GM18861 (cell line): ENCODE data around the gene AHSG.
"Not testable (repeated sequence)": the region's sequence is repeated elsewhere in the genome, so short reads cannot be mapped to it uniquely, and the experiment has no call there.

Experiments
- ATAC-seq: cut with Tn5 transposase; IDR thresholded peaks from one replicate; pipeline ENCODE4 v1.9.1; 2021; ENCODE audit not compliant: unreplicated experiment

Gene AHSG

DNA sequence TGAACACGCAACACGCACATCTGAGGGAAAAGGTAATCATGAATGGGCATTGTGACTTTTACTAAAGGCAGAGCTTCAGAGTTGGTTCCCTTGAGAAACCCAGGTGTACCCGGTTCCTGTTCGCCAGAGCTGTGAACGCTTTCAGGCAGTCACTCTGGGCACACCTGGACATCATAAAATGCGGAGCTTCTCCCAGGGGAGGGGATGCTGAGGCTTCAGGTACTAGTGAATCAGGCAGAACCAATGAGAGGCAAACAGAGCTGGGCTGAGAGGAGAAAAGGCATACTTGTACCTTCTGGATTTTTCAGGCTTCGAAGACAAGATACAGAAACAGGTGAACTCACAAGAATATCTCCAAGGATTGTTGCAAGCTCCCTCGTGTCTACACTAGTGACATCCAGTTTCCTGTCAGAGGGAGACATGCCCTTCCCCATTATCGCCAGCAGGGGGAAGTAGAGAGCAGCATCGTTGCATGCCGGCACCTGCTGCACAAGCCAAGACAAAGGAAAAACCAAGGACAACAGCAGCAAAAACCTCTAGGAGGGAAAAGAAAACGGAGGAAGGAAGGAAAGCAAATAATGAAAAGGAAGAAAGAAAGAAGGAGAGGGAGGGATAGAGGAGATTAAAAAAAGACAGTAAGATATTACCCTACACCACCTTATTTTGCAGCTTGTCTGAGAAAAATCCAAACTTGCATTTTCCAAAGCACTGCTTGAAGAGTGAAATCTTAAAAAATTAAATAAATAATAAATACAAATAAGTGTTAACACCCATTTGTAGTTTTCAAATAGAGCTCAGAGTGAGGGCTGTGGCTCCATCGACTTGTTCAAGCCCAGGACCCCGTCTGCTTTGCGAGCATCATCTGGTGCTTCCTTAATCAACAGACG, 2.0 kb downstream of the AHSG start:
- ATAC-seq: no peak

DNA sequence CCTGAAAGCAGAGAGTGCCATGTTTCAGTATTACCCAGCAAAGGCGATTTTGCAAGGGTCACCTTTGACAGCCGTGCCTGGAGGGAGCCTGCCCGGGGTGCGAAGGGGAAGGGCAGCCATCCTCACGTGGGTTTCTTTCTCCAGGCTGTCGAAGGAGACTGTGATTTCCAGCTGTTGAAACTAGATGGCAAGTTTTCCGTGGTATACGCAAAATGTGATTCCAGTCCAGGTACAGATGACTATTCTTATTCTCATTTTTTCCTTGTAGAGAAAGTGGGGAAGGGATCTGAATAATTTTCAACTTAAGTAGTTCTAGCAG, 3.4 kb downstream of the AHSG start:
- ATAC-seq: no peak

DNA sequence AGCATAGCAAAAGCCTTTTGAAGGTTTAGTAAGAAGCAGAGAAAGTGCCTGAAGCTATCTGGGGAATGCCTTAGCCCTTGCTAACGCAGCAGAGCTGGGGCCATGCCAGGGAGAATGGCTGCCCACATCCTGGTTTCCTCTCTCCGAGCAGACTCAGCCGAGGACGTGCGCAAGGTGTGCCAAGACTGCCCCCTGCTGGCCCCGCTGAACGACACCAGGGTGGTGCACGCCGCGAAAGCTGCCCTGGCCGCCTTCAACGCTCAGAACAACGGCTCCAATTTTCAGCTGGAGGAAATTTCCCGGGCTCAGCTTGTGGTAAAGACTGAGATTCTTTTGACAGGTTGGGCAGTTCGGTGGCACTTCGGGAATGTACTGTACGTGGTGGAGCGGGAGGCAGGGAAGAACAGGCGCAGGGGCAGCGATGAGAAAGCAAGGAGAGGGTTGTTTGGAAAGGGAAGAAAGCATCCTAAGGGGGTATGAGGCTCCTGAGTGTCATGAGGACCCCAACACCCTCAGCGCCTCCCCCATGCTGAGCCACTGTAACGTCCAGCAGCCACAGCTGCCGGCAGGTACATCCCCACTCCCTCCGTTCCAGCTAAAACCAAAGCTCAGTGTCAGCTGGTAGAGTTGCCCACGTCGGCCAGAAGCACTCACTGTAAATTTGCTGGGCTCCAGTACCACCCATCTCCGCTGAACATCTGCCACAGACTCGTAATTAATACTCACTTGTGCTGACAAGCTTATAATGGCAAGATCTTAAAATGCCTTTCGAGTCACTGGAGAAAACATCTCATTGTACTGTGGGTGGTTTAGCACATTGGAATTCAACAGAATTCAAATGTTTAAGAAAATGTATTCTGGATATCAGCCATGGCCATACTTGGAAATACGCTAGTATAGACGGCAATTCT, 4.4 kb downstream of the AHSG start:
- peak; percentile 69 for ATAC-seq

DNA sequence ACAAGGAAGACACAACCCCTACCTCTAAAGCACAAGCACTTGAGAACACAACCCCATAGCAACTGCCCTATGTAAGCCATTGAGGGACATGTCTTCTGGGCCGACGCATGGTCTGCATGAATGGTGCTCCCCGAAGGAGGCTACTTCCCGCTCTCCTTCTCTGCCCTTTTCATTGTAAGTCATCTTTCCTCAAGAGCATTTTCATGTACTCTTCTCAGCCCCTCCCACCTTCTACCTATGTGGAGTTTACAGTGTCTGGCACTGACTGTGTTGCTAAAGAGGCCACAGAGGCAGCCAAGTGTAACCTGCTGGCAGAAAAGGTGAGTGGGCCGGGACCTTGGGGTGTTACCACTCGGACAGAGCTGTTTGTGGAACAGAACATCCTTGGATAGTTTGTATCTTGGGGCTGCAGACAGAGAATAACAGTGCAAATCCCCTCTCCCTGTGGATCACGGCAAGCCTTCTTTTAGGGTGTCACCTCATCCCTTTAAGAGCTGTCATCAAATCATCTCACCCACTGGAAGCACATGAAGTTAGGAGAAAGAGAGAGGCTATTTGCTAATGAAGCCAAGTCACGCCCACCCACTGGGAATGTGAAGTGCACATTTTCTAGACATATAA, 5.6 kb downstream of the AHSG start:
- ATAC-seq: no peak

DNA sequence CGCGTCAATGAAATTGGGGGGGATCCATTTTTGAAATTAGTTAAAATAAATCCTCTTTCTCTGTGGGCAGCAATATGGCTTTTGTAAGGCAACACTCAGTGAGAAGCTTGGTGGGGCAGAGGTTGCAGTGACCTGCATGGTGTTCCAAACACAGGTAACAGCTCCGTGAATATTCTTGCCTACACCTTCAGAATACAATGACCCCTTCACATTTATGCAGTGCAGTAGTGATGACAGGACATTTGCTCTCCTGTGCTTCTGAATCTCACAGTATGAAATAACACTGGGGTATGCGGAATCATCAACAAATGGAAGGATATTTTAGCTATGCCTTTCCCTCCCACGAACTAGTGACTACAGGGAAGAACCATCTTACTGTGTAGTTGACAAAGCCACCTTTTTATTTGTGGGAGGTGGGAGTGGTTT, 6.9 kb downstream of the AHSG start:
- no peak for ATAC-seq

DNA sequence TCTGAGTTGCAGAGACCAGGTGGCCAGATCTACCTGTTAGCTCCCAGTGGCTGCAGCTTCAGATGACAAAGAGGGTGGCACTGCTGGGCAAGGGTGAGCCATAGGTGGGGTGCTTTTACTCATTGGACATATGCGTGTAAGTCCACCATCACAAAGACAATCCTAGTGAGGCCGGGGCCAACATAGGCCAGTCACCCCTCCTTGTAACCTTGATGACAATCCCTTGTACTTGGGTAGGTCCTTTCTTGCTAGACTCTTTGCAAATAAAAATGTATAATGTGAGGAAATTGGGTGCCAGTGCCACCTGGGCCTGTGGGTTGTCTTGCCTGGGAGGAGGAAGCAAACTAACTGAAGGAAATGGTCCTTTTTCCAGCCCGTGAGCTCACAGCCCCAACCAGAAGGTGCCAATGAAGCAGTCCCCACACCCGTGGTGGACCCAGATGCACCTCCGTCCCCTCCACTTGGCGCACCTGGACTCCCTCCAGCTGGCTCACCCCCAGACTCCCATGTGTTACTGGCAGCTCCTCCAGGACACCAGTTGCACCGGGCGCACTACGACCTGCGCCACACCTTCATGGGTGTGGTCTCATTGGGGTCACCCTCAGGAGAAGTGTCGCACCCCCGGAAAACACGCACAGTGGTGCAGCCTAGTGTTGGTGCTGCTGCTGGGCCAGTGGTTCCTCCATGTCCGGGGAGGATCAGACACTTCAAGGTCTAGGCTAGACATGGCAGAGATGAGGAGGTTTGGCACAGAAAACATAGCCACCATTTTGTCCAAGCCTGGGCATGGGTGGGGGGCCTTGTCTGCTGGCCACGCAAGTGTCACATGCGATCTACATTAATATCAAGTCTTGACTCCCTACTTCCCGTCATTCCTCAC, 7.6 kb downstream of the AHSG start:
- no peak for ATAC-seq

DNA sequence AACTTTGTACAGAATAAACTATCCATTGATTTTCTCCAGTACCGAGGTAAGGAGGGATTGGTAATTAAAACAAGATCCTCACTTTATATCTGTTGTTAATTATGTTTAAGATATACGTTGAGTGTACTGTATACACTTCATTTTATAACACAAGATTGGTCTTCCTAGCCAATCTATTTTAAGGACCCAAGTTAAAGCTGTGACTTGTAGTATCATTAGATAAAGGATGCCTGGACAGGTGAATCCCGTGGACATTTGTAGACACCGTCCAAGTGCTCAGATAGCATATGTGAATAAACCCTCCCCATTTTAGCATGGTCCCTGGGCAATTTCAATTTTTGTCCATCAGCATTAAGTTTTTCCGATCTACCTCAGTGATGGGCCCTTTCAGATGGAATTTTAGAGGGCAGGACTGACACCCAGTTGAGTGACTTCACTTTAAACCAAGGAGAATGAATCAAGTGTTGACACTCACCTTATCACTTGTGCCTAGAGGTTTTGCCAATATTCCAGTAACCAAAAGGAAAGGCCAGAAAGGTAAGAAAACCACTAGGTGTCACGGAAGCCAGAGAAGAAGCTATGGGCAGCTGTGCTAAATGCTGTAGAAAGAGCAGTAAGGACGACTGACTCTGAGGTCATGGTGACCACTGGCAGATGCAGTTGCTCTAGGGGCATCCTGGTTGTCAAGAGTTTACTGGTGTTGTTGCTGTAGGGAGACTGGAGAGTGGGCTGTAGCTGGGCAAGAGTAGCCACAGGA, 9.2 kb downstream of the AHSG start:
- no peak for ATAC-seq

DNA sequence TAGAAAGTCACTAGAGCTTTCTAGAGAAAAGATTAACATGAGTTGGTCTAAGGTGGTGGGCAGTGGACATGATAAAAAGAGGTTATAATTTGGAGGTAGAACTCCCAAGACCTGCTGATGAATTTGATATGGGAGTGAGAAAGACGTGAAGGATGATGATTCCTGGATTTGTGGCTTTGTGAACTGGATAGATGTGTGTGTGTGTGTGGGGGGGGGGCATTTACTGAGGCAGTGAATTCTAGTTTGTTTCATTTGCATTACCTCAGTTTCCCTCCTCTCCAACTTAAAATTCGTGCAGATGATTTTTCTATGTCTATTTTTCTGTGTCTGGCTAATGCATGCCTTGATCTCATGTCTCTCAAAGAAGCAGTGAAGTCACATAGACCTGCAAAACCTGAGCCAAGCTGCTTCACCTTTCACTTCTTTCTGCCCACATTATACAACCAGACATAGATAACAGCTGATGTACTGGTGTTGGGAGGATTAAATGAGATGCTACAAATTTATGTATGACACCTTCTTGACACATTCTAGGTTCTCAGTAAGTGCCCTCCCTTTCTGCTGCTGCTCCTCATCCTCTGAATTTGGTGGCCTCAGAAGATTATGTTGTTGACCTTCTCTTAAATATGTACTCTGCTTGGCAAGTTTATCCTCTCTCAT, 9.9 kb downstream of the AHSG start:
- no peak for ATAC-seq

DNA sequence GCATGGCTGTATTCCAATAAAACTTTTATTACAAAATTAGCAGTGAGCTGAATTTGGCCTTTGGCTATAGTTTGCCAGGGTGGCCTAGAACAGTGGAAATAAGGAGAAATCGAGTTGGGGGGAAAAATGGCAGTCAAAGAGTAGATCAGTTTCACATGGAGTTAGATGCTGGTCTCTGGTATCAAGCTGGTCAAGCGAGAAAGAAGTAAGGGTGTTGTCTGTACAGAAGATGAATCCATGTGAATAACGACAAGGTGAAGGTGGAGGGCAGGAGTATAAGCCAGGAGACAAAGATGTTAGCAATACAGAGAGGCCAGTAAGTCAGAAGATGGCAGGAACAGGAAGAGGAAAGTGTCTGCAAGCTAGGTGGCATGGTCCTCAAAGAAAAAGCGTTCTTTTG, 11.7 kb downstream of the AHSG start:
- no peak for ATAC-seq

DNA sequence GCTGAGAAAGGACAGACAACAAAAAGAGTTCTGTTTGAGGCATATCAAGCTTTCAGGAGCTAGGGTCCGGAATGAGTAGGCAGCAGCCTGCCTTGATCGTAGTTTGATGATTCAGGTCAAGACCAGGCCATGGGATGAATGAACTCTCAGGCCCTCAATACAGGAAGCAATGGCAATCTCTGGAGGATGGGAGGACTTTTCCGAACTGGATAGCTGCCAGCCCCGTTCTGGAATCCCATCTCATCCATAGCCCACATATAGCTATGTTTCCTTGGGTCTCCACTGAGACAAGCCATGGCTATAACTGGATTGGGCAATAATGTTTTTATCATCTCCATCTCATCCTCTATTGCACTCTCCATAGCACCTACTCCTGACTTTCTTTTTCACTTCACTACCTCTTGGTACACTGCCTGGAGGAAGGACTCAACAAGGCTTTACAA, 12.8 kb downstream of the AHSG start:
- no peak for ATAC-seq

DNA sequence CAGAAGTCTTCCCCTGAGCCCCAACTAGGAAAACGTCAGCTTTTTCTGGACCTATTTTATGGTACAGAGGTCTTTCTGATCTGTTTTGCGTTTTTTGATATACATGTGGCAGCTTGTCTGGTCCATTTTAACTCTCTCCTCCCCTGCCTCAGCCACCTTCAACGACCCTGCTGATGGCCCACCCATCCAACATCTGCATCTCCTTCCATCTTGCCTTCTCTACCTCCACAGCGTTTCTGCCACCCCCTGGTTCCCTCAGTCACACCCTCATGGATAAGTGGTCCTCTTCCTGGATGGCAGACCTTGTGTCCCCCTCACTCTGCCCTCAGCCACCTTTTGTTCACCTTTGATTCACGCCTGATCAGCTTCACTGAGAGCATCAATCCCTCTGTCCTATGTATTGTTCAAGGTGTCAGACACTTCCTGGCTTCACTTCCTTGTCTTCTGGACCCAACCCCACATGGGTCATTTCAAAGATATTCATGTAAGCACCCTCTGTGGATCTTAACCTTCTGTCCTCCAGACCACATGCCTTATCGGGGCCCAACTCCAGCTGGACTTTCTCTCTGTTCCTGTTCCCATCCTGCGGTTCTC, 13.5 kb downstream of the AHSG start:
- no peak for ATAC-seq

DNA sequence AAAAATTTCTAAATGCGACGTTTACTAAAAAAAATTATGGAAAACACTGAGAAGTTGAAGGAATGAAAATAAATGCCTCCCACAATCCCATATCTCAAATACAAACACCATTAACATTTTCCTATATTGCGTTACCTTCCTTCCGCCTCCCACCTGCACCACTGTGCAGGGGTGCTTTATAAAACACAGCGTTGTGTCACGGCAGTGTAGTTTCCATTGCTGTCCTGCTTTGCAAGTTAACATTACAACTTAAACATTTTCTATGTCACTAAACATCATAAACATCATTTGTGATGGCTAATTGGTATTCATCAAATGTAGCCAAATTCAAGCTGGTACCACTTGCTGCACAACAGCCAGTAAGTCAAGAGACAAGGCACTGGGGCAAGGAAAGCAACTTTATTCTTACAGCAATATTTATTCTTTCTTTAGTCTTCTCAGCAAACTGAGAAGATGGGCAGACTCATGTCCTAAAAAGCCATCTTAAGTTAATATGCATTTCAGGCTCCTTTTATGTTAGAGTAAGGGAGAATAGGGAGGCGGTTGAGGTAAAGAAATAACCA, 15.1 kb downstream of the AHSG start:
- no peak for ATAC-seq

DNA sequence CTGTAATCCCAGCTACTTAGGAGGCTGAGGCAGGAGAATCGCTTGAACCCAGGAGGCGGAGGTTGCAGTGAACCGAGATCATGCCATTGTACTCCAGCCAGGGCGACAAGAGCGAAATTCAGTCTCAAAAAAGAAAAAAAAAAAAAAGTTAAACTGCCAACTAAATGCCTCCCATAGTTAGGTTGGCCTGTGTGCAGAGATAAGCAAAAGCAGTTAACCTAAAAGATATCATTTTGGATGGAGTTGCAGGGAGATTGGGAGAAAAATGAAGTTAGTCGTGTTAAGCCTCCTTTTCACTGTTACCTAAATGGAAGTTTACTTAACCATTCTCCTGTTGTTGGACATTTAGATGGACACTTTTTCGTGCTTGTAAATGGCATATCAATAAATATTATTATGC, 15.9 kb downstream of the AHSG start:
- ATAC-seq: no peak

DNA sequence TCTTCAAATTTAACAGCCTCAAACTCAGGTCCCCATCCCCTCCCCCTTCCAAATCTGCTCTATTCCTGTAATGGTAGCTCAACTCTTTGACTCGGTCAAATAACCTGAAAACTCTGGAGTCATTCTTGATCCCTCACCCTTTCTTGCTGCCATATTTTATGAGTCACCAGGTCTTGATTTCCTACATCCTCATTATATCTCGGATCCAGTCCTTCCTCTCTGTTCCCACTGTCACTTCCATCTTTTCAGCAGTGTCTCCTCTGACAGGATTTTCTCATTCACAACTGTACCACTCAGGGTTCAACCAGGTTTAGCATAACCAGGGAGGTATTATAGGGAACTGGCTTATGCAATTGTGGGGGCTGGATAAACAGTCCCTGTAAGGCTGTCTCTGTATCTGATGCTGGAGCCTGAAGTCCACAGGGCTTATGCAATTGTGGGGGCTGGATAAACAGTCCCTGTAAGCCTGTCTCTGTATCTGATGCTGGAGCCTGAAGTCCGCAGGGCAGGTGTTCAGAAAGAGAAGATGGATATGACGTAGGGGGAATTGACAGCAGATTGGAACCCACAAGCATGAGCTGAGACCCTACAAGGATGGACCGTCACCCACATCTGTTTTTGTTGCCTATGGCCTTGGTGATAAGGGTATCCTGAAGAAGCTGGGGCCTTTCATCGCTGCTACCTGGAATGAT, 18.2 kb downstream of the AHSG start:
- no peak for ATAC-seq

DNA sequence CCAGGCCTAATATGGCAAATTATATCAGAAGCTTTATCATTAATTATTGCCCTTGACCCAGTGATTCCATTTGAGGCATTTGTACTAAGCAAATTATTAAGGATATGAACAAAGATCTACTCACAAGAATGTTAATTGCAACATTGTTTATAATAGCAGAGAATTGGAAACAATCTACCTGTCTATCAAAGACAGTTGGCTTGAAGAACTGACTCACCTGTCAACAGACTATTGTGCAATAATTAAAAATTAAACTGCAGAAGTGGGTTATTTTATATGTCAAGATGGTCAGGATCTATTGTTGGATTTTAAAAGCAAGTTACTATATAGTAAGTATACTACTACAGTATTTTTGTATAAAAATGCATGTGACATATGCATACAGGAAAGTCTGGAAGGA, 20.6 kb downstream of the AHSG start:
- ATAC-seq: no peak

DNA sequence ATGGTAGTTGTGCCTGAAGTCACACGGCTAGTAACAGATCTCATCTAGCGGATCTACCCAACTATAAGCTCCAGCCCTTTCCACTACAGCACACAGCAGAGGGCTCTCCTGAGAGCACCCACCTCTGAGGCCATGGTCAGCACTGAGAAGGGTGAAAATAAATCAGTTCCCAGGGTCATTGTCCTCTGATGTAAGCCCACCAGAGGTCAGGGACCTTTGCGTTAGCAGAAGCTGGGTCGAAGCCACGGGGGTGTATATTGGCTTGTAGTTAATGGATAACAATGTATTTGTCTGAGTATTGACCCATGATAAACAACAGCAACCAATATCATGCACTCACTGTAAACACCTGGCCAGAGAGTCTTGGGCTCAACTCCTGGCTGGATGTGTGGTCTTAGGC, 21.3 kb downstream of the AHSG start:
- ATAC-seq: not testable (repeated sequence)

DNA sequence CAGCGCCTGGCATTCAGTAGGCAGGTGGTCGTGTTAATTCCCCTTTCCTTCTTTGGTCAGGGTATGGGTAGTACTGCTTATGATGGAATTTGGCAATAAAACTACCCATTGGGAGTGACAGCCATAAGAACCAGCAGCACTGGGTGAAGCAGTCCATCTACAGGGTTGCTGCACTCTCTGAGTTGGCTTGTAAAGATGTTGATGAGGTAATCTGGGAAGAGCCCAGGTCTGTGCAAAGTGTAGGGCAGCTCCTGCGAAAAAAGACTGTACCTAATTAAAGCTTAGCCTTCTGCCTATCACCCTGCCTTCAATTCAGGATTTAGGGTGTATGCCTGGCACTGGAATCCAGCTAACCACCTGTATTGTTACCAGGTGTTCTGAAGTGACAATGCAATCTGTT, 22.7 kb downstream of the AHSG start:
- no peak for ATAC-seq

DNA sequence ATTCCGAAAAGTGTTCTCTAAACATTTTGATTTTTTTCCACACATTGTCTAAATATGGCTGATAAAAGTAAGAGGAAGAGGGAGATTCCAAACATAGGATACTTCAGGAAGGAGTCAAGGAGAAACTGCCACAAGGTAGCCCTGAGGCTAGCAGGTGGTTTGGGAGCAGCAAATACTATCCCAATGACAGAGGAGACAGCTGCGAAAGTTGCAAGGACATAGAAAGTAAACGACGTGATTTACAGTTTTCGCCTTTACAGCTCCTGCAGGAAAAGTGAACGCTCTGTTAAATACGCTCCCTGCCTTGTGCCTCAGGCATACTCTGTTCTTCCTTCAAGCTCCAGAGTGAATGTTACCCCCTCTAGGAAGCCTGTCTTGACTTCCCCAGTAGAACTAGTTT, 23.7 kb downstream of the AHSG start:
- no peak for ATAC-seq
